ENCODE results near the gene STEAP3. TPM values are rescaled to one million over a fixed set of nuclear protein-coding genes. Genes with fewer than 3 reads are reported as not detected.

STEAP3 gene
- total RNA-seq, 1 experiment from 2014 or later, result 24.0 TPM

DNA sequence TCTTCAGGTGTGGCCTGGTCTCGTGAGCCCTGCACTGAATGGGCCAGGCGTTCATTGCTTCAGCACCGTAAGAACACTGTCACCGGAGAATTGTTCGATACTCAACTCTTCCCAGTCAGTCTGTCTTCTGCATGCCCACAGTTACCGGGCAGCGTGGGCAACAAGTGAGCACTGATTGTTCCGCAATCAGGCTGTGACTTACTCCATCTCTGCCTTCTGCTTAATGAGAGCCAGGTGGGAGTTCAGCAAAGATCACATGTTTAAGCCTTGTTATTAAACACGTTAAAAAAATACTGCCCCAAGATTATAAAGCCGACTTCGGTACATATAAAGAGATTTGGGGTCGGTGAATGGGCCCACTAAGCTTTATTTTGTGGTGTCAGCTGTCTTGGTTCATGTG, 3.7 kb downstream of the STEAP3 start (continued):
- TF ChIP-seq, protein P1, sequence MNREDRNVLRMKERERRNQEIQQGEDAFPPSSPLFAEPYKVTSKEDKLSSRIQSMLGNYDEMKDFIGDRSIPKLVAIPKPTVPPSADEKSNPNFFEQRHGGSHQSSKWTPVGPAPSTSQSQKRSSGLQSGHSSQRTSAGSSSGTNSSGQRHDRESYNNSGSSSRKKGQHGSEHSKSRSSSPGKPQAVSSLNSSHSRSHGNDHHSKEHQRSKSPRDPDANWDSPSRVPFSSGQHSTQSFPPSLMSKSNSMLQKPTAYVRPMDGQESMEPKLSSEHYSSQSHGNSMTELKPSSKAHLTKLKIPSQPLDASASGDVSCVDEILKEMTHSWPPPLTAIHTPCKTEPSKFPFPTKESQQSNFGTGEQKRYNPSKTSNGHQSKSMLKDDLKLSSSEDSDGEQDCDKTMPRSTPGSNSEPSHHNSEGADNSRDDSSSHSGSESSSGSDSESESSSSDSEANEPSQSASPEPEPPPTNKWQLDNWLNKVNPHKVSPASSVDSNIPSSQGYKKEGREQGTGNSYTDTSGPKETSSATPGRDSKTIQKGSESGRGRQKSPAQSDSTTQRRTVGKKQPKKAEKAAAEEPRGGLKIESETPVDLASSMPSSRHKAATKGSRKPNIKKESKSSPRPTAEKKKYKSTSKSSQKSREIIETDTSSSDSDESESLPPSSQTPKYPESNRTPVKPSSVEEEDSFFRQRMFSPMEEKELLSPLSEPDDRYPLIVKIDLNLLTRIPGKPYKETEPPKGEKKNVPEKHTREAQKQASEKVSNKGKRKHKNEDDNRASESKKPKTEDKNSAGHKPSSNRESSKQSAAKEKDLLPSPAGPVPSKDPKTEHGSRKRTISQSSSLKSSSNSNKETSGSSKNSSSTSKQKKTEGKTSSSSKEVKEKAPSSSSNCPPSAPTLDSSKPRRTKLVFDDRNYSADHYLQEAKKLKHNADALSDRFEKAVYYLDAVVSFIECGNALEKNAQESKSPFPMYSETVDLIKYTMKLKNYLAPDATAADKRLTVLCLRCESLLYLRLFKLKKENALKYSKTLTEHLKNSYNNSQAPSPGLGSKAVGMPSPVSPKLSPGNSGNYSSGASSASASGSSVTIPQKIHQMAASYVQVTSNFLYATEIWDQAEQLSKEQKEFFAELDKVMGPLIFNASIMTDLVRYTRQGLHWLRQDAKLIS (CRISPR knock-in tag; IDR thresholded peaks at IDR 0.05; ENCODE audit: borderline replicate concordance), result no peak
- TF ChIP-seq ZNF121 (CRISPR knock-in tag; IDR thresholded peaks at IDR 0.05), result no peak

- DNase-seq (ENCODE audit: low spot score) (no peak), ATAC-seq (no peak)
- POLR2A ChIA-PET, result no interaction called here
- Mint-ChIP-seq H3K4me1 (peaks cover 36% of the 10 kb centered on the region), H3K27me3 (ENCODE audit: low read depth) (peaks cover 6% of the 10 kb centered on the region; the same call in 1 of the 2 replicates), H3K36me3 (no peaks in the 10 kb centered on the region), H3K9me3 (no peaks in the 10 kb centered on the region), H3K27ac (no peak overlapping the region), H3K4me3 (no peak overlapping the region)
- CTCF ChIA-PET, result no interaction called here
- TF ChIP-seq, protein P2, sequence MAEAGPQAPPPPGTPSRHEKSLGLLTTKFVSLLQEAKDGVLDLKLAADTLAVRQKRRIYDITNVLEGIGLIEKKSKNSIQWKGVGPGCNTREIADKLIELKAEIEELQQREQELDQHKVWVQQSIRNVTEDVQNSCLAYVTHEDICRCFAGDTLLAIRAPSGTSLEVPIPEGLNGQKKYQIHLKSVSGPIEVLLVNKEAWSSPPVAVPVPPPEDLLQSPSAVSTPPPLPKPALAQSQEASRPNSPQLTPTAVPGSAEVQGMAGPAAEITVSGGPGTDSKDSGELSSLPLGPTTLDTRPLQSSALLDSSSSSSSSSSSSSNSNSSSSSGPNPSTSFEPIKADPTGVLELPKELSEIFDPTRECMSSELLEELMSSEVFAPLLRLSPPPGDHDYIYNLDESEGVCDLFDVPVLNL (CRISPR knock-in tag; IDR thresholded peaks at IDR 0.05; ENCODE audit: borderline replicate concordance, low read depth), result no peak
- TF ChIP-seq SOX15 (CRISPR knock-in tag; IDR thresholded peaks at IDR 0.05), result no peak
- TF ChIP-seq CREM (CRISPR knock-in tag; IDR thresholded peaks at IDR 0.05), result no peak
- TF ChIP-seq ATF3 (CRISPR knock-in tag; conservative IDR thresholded peaks at IDR 0.05), result no peak
Observed at GRCh38 chr2:119228136-119228535, 4.5 kb downstream of the STEAP3 start.

GRCh38 chr2:119228964-119229363, 5.3 kb downstream of the STEAP3 start:
- peak overlapping the region; percentile 44; the same call in 1 of the 2 replicates for H3K27ac Mint-ChIP-seq
- TF ChIP-seq ZNF317 (CRISPR knock-in tag; IDR thresholded peaks at IDR 0.05; ENCODE audit: borderline replicate concordance, low read depth) (no peak), STAT6 (CRISPR knock-in tag; conservative IDR thresholded peaks at IDR 0.05; ENCODE audit: low read depth) (no peak), ZNF416 (CRISPR knock-in tag; IDR thresholded peaks at IDR 0.05) (no peak), RORB (CRISPR knock-in tag; IDR thresholded peaks at IDR 0.05) (no peak), GTF2I (CRISPR knock-in tag; conservative IDR thresholded peaks at IDR 0.05) (no peak), USF1 (CRISPR knock-in tag; IDR thresholded peaks at IDR 0.05) (no peak), ELF4 (CRISPR knock-in tag; IDR thresholded peaks at IDR 0.05; ENCODE audit: low read depth) (no peak), SOX15 (CRISPR knock-in tag; IDR thresholded peaks at IDR 0.05) (no peak), GRHL2 (CRISPR knock-in tag; IDR thresholded peaks at IDR 0.05; ENCODE audit: insufficient replicate concordance, severe bottlenecking) (no peak), KAT7 (CRISPR knock-in tag; IDR thresholded peaks at IDR 0.05; ENCODE audit: borderline replicate concordance) (no peak), NR2C2 (CRISPR knock-in tag; IDR thresholded peaks at IDR 0.05) (no peak), ZNF396 (CRISPR knock-in tag; IDR thresholded peaks at IDR 0.05; ENCODE audit: borderline replicate concordance) (no peak)
- TF ChIP-seq, protein P3, sequence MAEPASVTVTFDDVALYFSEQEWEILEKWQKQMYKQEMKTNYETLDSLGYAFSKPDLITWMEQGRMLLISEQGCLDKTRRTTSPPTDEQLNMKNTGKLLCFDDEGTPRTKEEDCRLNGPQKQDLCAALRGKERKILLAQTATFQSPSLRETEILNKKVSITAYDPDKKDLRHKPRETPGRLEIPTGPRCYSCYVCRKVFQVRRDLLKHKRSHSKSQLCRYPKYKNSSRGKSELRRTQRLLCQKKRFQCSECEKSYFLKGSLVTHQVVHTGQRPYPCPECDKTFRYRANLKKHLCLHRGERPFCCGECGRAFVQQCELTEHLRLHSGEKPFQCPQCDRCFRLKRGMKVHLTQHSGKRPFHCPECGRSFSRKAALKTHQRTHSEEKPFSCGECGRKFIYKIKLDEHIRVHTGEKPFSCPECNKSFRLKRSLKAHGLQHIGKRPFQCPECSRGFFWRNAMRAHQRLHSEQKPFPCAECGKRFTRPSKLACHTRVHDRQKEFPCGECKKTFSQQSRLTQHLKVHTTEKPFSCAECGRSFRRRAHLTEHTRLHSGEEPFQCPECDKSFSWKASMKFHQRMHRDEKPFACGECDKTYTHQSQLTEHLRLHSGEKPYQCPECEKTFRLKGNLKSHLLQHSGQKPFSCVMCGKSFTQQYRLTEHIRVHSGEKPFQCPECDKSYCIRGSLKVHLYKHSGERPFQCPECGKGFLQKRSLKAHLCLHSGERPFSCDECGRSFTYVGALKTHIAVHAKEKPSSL (CRISPR knock-in tag; conservative IDR thresholded peaks at IDR 0.05), result no peak
- TF ChIP-seq, protein P4, sequence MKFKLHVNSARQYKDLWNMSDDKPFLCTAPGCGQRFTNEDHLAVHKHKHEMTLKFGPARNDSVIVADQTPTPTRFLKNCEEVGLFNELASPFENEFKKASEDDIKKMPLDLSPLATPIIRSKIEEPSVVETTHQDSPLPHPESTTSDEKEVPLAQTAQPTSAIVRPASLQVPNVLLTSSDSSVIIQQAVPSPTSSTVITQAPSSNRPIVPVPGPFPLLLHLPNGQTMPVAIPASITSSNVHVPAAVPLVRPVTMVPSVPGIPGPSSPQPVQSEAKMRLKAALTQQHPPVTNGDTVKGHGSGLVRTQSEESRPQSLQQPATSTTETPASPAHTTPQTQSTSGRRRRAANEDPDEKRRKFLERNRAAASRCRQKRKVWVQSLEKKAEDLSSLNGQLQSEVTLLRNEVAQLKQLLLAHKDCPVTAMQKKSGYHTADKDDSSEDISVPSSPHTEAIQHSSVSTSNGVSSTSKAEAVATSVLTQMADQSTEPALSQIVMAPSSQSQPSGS (CRISPR knock-in tag; IDR thresholded peaks at IDR 0.05; ENCODE audit: borderline replicate concordance, low read depth), result no peak
- H3K4me1 Mint-ChIP-seq, result peaks cover 42% of the 10 kb centered on the region
- H3K36me3 Mint-ChIP-seq, result no peaks in the 10 kb centered on the region
- no peaks in the 10 kb centered on the region for H3K9me3 Mint-ChIP-seq
- peaks cover 6% of the 10 kb centered on the region; the same call in 1 of the 2 replicates for H3K27me3 Mint-ChIP-seq (ENCODE audit: low read depth)
- no peak overlapping the region for H3K4me3 Mint-ChIP-seq
- CTCF ChIA-PET, result no interaction called here
- DNase-seq (ENCODE audit: low spot score) (no peak), ATAC-seq (no peak)
- POLR2A ChIA-PET, result no interaction called here
